DMS114 treated with DMSO at 0.1 percent for 48 hours (cell line): Measurements from ENCODE around the gene RAB23.

Source experiments
- DNase-seq: peaks from one replicate; lab custom pipeline; 2025; ENCODE audit not compliant: unreplicated experiment; lab: John Stamatoyannopoulos, UW

Gene RAB23

GRCh38 chr6:57221936-57222742 is at the start of gene RAB23:
TSS of gene RAB23 (minus strand) at chr6:57222307. CDS start at chr6:57210380, 11,927 bp downstream.
- DNase-seq: peak; percentile 77

- no peak for DNase-seq
Measured at GRCh38 chr6:57268294-57268640, 46.2 kb upstream of the RAB23 start.

- peak; percentile 11 for DNase-seq
Measured at GRCh38 chr6:57267586-57268293, 45.6 kb upstream of the RAB23 start.

- no peak for DNase-seq
Measured at GRCh38 chr6:57265755-57266221, 43.7 kb upstream of the RAB23 start.

- DNase-seq: no peak
Measured at GRCh38 chr6:57263739-57264138, 41.6 kb upstream of the RAB23 start.

- no peak for DNase-seq
Measured at GRCh38 chr6:57262901-57263694, 41.0 kb upstream of the RAB23 start.

- DNase-seq: no peak
Measured at GRCh38 chr6:57262488-57262887, 40.4 kb upstream of the RAB23 start.

GRCh38 chr6:57261926-57262325 is 39.8 kb upstream of the RAB23 start:
- no peak for DNase-seq

GRCh38 chr6:57259064-57259463 is 37.0 kb upstream of the RAB23 start:
- no peak for DNase-seq

- DNase-seq: no peak
Measured at GRCh38 chr6:57257911-57258541, 35.9 kb upstream of the RAB23 start.

GRCh38 chr6:57256541-57256940 is 34.4 kb upstream of the RAB23 start:
- DNase-seq: no peak

GRCh38 chr6:57255451-57256169 is 33.5 kb upstream of the RAB23 start:
- no peak for DNase-seq

- DNase-seq: no peak
Measured at GRCh38 chr6:57254055-57254717, 32.1 kb upstream of the RAB23 start.

GRCh38 chr6:57252975-57253374 is 30.9 kb upstream of the RAB23 start:
- no peak for DNase-seq

GRCh38 chr6:57252137-57252536 is 30.0 kb upstream of the RAB23 start:
- no peak for DNase-seq

GRCh38 chr6:57250348-57250747 is 28.2 kb upstream of the RAB23 start:
- DNase-seq: no peak

- DNase-seq: no peak
Measured at GRCh38 chr6:57248311-57248895, 26.3 kb upstream of the RAB23 start.

- no peak for DNase-seq
Measured at GRCh38 chr6:57247603-57248002, 25.5 kb upstream of the RAB23 start.

- no peak for DNase-seq
Measured at GRCh38 chr6:57246307-57246706, 24.2 kb upstream of the RAB23 start.

GRCh38 chr6:57243954-57244353 is 21.8 kb upstream of the RAB23 start:
- DNase-seq: no peak
